ENCODE measurements around the gene RPAIN. TPM values are rescaled to one million over a fixed set of nuclear protein-coding genes. Genes with fewer than 3 reads are reported as not detected.

Gene RPAIN
- total and polyA plus RNA-seq, 2 of the 13 experiments (the other 11 are each of a cell fraction or from before 2014, with no cell fraction given): 42.1 to 58.5 TPM

DNA sequence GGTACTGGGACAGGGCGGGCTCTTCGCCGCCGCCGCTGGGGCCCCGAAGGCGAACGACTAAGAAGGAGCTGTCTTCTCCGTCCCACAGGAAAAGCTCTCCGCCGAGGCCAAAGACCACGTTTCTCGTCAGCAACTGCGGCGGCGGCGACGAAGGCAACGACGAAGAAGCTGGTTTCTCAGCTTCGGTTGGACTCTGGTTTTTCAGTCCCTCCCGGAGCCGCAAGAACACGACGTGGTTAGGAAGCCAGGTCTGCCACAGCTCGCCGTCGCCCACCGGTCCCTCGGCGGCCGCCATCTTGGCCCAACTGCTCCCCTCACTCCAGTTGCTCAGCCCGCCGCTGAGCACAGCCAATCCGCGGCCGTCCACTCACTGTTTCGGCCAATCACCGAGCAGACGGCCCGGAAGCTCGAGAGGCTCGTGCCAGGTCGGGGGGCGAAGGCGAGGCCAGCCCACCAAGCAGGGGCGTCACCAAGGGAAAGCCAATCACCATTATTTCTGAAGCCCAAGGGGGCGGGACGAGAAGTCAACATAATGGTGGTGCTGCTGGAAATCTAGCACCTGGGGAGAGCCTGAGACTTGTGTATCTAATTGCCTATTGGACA is 525 bp upstream of the RPAIN start, which contains the start of gene NUP88 (continued):
- TF ChIP-seq RBM22 (optimal IDR thresholded peaks at IDR 0.05; ENCODE audit: low read length): no peak
- peak; percentile 76 for TF ChIP-seq ZFX (CRISPR knock-in tag; IDR thresholded peaks at IDR 0.05; ENCODE audit: low read depth)
- no peak for TF ChIP-seq TP53 (CRISPR knock-in tag; conservative IDR thresholded peaks at IDR 0.05)
- no peak for TF ChIP-seq ATRX (CRISPR knock-in tag; IDR thresholded peaks at IDR 0.05; ENCODE audit: borderline replicate concordance)
- no peak for TF ChIP-seq ZNF17 (CRISPR knock-in tag; IDR thresholded peaks at IDR 0.05)
- no peak for TF ChIP-seq ZNF234 (CRISPR knock-in tag; conservative IDR thresholded peaks at IDR 0.05)
- no peak for TF ChIP-seq TEAD2 (CRISPR knock-in tag; IDR thresholded peaks at IDR 0.05)
- TF ChIP-seq TIGD3 (CRISPR knock-in tag; IDR thresholded peaks at IDR 0.05; ENCODE audit: borderline replicate concordance): no peak
- TF ChIP-seq, protein P1, sequence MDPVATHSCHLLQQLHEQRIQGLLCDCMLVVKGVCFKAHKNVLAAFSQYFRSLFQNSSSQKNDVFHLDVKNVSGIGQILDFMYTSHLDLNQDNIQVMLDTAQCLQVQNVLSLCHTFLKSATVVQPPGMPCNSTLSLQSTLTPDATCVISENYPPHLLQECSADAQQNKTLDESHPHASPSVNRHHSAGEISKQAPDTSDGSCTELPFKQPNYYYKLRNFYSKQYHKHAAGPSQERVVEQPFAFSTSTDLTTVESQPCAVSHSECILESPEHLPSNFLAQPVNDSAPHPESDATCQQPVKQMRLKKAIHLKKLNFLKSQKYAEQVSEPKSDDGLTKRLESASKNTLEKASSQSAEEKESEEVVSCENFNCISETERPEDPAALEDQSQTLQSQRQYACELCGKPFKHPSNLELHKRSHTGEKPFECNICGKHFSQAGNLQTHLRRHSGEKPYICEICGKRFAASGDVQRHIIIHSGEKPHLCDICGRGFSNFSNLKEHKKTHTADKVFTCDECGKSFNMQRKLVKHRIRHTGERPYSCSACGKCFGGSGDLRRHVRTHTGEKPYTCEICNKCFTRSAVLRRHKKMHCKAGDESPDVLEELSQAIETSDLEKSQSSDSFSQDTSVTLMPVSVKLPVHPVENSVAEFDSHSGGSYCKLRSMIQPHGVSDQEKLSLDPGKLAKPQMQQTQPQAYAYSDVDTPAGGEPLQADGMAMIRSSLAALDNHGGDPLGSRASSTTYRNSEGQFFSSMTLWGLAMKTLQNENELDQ (CRISPR knock-in tag; IDR thresholded peaks at IDR 0.05; ENCODE audit: borderline replicate concordance): no peak
- TF ChIP-seq MED13 (CRISPR knock-in tag; IDR thresholded peaks at IDR 0.05): no peak
- TF ChIP-seq GATA4 (IDR thresholded peaks at IDR 0.05; ENCODE audit: borderline replicate concordance, low read depth): no peak
- no peak for TF ChIP-seq ZNF296 (CRISPR knock-in tag; conservative IDR thresholded peaks at IDR 0.05)
- no peak for TF ChIP-seq SKIL (CRISPR knock-in tag; IDR thresholded peaks at IDR 0.05; ENCODE audit: borderline replicate concordance)
- TF ChIP-seq, protein P2, sequence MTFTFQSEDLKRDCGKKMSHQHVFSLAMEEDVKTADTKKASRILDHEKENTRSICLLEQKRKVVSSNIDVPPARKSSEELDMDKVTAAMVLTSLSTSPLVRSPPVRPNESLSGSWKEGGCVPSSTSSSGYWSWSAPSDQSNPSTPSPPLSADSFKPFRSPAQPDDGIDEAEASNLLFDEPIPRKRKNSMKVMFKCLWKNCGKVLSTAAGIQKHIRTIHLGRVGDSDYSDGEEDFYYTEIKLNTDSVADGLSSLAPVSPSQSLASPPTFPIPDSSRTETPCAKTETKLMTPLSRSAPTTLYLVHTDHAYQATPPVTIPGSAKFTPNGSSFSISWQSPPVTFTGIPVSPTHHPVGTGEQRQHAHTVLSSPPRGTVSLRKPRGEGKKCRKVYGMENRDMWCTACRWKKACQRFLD (CRISPR knock-in tag; IDR thresholded peaks at IDR 0.05; ENCODE audit: borderline replicate concordance): no peak; the same call in 1 of the 2 replicates
- TF ChIP-seq CAMTA2 (CRISPR knock-in tag; IDR thresholded peaks at IDR 0.05; ENCODE audit: borderline replicate concordance): no peak
- no peak for TF ChIP-seq ZNF7 (CRISPR knock-in tag; IDR thresholded peaks at IDR 0.05)
- TF ChIP-seq NKX3-1 (CRISPR knock-in tag; IDR thresholded peaks at IDR 0.05): no peak
- TF ChIP-seq ZNF549 (CRISPR knock-in tag; IDR thresholded peaks at IDR 0.05): no peak
- no peak for TF ChIP-seq ZNF556 (CRISPR knock-in tag; IDR thresholded peaks at IDR 0.05; ENCODE audit: borderline replicate concordance)
- no peak for TF ChIP-seq SETDB1 (CRISPR knock-in tag; IDR thresholded peaks at IDR 0.05; ENCODE audit: borderline replicate concordance)
- TF ChIP-seq JARID2 (CRISPR knock-in tag; IDR thresholded peaks at IDR 0.05; ENCODE audit: insufficient replicate concordance): peak; percentile 29
- no peak for TF ChIP-seq MIER2 (CRISPR knock-in tag; IDR thresholded peaks at IDR 0.05)
- TF ChIP-seq STAT5B (CRISPR knock-in tag; IDR thresholded peaks at IDR 0.05): no peak
- TF ChIP-seq CHCHD3 (CRISPR knock-in tag; IDR thresholded peaks at IDR 0.05): no peak; the same call in 1 of the 2 replicates
- no peak for TF ChIP-seq NCOR1 (IDR thresholded peaks at IDR 0.05; ENCODE audit: borderline replicate concordance, low read length)
